SU-DHL-6 (cell line): ENCODE measurements around the gene POGLUT3.

ENCODE experiments used
- CTCF ChIP-seq: fragments of 200-600 bp; sonication (generic); IDR thresholded peaks from one replicate; pipeline ENCODE4 v1.5.1; 2017; ENCODE audit warnings: antibody characterized with exemption, mild to moderate bottlenecking, low read length, moderate library complexity; ENCODE audit not compliant: insufficient read depth, poor library complexity, severe bottlenecking
- EZH2phosphoT487 ChIP-seq: fragments of 200-600 bp; sonication (generic), shearing (Covaris generic); conservative IDR thresholded peaks from 2 replicates; pipeline ENCODE4 v1.6.1; 2018; ENCODE audit warnings: mild to moderate bottlenecking, antibody characterized with exemption, low read length, moderate library complexity, mixed read lengths

GRCh38 chr11:108535384-108535955 is 37.3 kb upstream of the POGLUT3 start:
- TF ChIP-seq CTCF (no peak), EZH2phosphoT487 (no peak)
